Nephron (organoid): ENCODE results near the gene CDK19.

Source experiments
- H3K27ac Mint-ChIP-seq, 3 experiments: 2 replicates each; pipeline ENCODE4 v1.8.0; 2020; ENCODE audit warnings: mixed read lengths in 3 of 3, mild to moderate bottlenecking in 2 of 3, moderate library complexity in 1 of 3
- H3K27me3 Mint-ChIP-seq: 2 replicates; pipeline ENCODE4 v1.8.0; 2021; ENCODE audit warnings: low read depth, mild to moderate bottlenecking, moderate library complexity, mixed read lengths
- H3K36me3 Mint-ChIP-seq: 2 replicates; pipeline ENCODE4 v1.8.0; 2020; ENCODE audit warnings: low read depth, mixed read lengths
- H3K4me1 Mint-ChIP-seq: 2 replicates; pipeline ENCODE4 v1.8.0; 2020; ENCODE audit warnings: mixed read lengths
- H3K4me3 Mint-ChIP-seq, 3 experiments: 2 replicates each; pipeline ENCODE4 v1.8.0; 2020; ENCODE audit warnings: mild to moderate bottlenecking in 3 of 3, mixed read lengths in 3 of 3, moderate library complexity in 2 of 3
- H3K9me3 Mint-ChIP-seq: 2 replicates; pipeline ENCODE4 v1.8.0; 2020; ENCODE audit warnings: mixed read lengths
- TF ChIP-seq, protein P1 (sequence below), 3 experiments: fragments of 200-600 bp; sonication (generic); IDR thresholded peaks; one replicate each; pipeline ENCODE4 v1.5.0; 2021; ENCODE audit warnings: antibody characterized with exemption in 3 of 3; ENCODE audit not compliant: unreplicated experiment in 3 of 3

CDK19 gene

DNA sequence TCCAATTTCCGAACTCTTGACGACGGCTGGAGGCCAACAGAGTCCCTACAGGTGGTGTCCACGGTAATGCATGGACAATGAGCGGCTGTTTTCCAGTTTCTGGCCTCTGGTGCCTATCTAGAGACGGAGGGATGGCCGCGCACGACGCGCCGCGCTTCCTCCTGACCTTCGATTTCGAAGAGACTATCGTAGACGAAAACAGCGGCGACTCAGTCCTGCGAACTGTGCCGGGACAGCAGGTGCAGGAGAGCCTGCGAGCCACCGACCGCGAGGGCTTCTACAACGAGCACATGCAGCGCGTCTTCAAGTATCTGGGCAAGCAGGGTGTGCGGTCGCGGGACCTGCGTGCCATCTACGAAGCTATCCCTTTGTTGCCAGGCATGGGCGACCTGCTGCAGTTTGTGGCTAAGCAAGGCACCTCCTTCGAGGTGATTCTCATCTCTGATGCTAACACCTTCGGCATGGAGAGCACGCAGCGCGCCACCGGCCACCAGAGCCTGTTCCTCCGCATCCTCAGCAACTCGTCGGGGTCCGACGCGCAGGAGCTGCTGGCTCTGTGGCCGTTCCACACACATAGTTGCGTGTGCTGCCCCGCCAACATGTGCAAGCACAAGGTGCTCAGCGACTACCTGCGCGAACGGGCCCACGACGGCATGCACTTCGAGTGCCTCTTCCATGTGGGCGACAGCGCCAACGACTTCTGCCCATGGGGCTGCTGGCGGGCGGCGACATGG lies 169.4 kb downstream of the CDK19 start:
- Mint-ChIP-seq H3K9me3 (no peaks in the 10 kb centered on the region), H3K4me3 (no peak overlapping the region), H3K27ac (no peak overlapping the region), H3K36me3 (peaks cover 35% of the 10 kb centered on the region), H3K4me1 (no peaks in the 10 kb centered on the region), H3K27me3 (no peaks in the 10 kb centered on the region)
- TF ChIP-seq, protein P1, sequence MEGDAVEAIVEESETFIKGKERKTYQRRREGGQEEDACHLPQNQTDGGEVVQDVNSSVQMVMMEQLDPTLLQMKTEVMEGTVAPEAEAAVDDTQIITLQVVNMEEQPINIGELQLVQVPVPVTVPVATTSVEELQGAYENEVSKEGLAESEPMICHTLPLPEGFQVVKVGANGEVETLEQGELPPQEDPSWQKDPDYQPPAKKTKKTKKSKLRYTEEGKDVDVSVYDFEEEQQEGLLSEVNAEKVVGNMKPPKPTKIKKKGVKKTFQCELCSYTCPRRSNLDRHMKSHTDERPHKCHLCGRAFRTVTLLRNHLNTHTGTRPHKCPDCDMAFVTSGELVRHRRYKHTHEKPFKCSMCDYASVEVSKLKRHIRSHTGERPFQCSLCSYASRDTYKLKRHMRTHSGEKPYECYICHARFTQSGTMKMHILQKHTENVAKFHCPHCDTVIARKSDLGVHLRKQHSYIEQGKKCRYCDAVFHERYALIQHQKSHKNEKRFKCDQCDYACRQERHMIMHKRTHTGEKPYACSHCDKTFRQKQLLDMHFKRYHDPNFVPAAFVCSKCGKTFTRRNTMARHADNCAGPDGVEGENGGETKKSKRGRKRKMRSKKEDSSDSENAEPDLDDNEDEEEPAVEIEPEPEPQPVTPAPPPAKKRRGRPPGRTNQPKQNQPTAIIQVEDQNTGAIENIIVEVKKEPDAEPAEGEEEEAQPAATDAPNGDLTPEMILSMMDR (IDR thresholded peaks at IDR 0.05; ENCODE audit: unreplicated experiment in 3 of 3): no peak

DNA sequence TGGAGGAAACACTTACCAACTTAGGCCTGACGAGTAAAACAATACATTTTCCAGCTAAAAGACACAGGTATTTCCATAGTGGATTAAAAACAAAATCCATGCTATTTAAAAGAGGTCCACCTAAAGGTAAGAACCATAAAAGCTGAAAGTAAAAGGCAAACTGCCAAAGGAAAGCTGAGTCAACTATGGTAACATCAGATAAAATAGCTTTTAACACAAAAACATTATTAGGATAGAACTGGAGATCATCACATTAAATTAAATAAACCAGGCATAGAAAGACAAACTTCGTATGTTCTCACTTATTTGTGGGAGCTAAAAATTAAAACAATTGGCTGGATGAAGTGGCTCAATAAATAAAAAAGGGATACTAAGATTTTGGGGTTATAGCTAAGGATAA lies 172.1 kb downstream of the CDK19 start:
- Mint-ChIP-seq H3K27ac (no peak overlapping the region), H3K4me3 (no peak overlapping the region), H3K36me3 (peaks cover 42% of the 10 kb centered on the region), H3K4me1 (no peaks in the 10 kb centered on the region), H3K27me3 (no peaks in the 10 kb centered on the region), H3K9me3 (no peaks in the 10 kb centered on the region)
- TF ChIP-seq, protein P1 (IDR thresholded peaks at IDR 0.05; ENCODE audit: unreplicated experiment in 3 of 3): no peak

DNA sequence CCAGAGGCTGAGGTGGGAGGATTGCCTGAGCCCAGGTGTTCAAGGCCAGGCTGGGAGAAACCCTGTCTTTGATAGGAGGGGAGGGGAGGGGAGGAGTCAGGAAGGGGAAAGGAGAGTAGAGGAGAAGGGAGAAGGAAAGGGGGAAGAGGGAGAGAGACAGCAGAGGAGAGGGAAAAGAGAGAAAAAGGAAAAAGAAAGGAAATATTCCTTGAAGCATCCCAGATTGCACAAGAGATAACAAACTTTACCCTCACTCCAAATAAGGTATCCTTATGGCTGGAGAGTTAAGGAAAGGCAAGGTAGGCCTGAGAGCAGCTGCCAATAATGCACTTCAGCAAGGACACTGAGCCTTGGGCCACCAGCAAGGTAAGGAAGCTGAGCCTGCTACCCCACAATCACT lies 172.6 kb downstream of the CDK19 start:
- H3K27me3 Mint-ChIP-seq: no peaks in the 10 kb centered on the region
- H3K36me3 Mint-ChIP-seq: peaks cover 46% of the 10 kb centered on the region
- H3K4me3 Mint-ChIP-seq: no peak overlapping the region
- no peak overlapping the region for H3K27ac Mint-ChIP-seq
- no peaks in the 10 kb centered on the region for H3K9me3 Mint-ChIP-seq
- H3K4me1 Mint-ChIP-seq: no peaks in the 10 kb centered on the region
- TF ChIP-seq, protein P1 (IDR thresholded peaks at IDR 0.05; ENCODE audit: unreplicated experiment in 3 of 3): no peak

DNA sequence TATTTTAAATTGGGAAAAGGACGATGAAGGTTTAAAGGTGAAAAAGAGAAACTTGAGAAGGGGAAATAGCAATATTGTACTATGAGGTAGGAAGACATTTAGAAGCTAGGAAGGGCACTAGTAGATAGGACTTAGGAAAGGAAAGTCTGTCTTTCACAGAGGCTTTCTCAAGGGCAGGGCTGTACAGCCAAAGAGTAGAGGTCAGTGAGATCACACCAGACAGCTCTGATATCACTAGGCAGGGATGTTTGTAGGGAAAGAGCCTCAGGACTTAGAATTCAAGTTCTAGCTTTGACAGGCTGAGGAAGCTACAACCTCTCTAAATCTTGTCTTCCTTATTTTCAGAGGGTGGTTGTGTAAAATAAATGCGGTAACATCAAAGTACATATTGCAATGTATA lies 178.5 kb downstream of the CDK19 start:
- Mint-ChIP-seq H3K27ac (peak overlapping the region in 1 of 3 experiments; percentile 68), H3K4me3 (no peak overlapping the region), H3K4me1 (no peaks in the 10 kb centered on the region), H3K36me3 (peaks cover 35% of the 10 kb centered on the region), H3K27me3 (no peaks in the 10 kb centered on the region), H3K9me3 (no peaks in the 10 kb centered on the region)
- TF ChIP-seq, protein P1 (IDR thresholded peaks at IDR 0.05; ENCODE audit: unreplicated experiment in 3 of 3): no peak

DNA sequence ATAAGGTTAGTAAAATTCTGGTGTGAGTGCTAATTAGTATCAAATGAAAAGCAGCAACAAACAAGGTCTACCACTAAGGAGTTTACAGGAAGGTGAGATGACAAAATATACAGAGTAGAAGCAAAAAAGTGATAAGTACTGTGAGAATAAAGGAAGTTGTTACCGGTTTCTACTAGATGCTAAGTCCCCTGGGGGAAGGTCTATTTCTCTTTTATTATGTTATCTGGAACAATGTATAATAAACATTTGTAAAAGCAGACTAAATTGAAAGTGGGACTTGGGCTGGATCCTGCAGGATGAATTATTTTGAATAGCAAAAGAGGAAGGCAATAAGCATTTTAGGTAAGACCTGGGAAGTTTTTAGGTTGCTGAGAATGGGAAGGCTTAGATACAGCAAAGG lies 180.2 kb downstream of the CDK19 start:
- H3K9me3 Mint-ChIP-seq: no peaks in the 10 kb centered on the region
- H3K27me3 Mint-ChIP-seq: no peaks in the 10 kb centered on the region
- H3K27ac Mint-ChIP-seq: no peak overlapping the region
- no peak overlapping the region for H3K4me3 Mint-ChIP-seq
- H3K4me1 Mint-ChIP-seq: no peaks in the 10 kb centered on the region
- TF ChIP-seq, protein P1 (IDR thresholded peaks at IDR 0.05; ENCODE audit: unreplicated experiment in 3 of 3): no peak
- H3K36me3 Mint-ChIP-seq: peaks cover 26% of the 10 kb centered on the region

DNA sequence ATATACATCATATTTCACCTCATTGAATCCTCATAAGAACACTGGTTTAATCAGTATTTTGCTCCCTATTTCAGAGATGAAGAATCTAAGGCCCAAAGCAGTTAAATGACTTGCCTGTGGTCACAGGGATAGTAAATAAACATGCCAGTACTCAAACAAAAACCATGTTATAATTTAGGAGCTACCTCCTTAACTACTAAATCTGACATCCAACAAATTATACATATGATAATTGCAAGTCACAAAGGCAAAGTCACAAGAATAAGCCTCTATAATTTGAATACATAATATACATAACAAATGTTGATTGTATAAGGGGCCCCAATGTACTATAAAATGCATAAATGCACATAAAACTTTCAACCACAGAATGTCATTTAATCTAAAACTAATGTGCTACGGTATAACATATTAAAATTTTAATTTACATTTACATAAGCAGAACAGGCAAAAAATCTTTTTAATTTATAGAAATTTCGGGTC lies 181.5 kb downstream of the CDK19 start:
- Mint-ChIP-seq H3K27me3 (no peaks in the 10 kb centered on the region), H3K4me3 (no peak overlapping the region), H3K27ac (no peak overlapping the region), H3K36me3 (peaks cover 26% of the 10 kb centered on the region), H3K4me1 (peaks cover 6% of the 10 kb centered on the region), H3K9me3 (no peaks in the 10 kb centered on the region)
- TF ChIP-seq, protein P1 (IDR thresholded peaks at IDR 0.05; ENCODE audit: unreplicated experiment in 3 of 3): no peak
